HG03175 (cell line): ENCODE measurements around the gene PDS5B.

Experiments
- ATAC-seq: cut with Tn5 transposase; IDR thresholded peaks from one replicate; pipeline ENCODE4 v1.9.1; 2021; ENCODE audit warnings: mild to moderate bottlenecking, moderate library complexity; ENCODE audit not compliant: unreplicated experiment

PDS5B gene

DNA sequence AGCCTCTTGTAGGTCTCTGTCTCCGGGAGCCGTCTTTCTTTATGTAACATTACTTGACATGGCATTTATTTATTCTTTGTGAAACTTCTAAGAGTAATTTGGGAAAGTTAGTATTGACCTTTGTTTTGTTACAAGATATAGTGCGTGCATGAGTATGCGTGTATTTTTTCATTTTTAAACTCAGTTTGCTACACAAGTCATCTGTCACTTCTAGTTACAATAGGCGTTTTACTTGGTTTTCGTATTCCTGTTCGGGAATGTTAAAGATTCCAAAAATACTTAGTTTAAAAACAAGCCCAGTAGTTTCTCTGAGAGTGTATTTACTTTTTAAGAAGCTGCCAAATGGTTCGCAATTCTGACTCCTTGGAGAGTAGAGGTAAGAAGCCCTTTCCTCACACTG is 3.2 kb downstream of the PDS5B start:
- ATAC-seq: no peak

DNA sequence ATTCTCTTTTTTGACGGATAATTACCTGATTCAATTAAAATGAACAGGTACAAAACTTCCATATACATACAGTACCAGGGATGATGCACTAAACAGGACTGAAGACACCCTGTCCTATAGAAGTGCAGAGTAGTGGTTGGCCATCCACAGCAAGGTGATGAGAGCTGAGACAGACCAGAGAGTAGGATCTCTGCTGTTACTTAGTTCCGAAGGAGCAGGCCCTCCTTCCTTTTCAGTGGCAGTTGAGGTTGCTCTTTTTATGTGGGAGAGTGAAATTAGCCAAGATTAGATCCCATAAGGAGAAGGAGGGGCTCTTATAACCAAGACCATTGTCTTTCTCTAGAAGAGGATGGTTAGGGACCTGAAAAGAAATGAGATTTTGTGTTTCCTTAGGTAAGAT is 4.0 kb downstream of the PDS5B start:
- no peak for ATAC-seq

DNA sequence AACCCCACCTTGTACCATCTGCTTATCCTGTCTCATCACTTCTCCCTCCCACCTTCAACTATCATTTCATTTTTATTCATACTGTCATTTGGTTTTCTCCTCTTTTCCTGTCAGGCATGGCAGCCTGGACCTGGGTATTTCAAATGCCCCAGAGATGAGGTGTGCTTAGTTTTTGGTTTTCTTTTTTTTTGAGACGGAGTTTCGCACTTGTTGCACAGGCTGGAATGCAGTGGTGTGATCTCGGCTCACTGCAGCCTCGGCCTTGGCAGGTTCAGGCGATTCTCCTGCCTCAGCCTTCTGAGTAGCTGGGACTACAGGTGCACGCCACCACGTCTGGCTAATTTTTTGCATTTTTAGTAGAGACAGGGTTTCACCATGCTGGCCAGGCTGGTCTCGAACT is 5.8 kb downstream of the PDS5B start:
- no peak for ATAC-seq

DNA sequence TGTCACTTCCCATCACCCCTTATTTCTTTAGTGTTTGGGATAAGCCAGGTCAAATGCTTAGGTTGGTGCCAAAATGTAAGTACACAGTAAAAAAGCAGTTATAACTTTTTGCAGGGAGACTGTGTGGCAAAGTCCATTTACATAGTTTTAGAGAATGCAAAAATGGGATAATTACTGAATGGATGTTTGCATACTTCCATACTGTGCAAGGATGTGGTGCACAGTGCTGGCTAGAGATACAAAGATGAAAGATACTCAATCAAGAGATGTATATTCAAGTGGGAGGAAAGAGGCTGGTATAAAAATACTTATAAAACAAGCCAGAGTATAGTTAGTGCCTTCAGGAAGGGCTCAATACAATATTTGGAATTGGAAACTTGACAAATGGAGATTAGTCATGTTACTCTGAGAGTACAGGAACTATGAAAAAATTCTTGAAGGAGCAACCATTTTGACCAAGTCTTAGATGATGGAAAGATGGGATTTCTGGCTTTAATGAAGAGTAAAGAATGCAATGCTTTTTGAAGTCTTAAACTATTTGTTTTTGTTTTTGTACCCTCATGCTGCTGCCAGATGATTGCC is 8.0 kb downstream of the PDS5B start:
- ATAC-seq: no peak

DNA sequence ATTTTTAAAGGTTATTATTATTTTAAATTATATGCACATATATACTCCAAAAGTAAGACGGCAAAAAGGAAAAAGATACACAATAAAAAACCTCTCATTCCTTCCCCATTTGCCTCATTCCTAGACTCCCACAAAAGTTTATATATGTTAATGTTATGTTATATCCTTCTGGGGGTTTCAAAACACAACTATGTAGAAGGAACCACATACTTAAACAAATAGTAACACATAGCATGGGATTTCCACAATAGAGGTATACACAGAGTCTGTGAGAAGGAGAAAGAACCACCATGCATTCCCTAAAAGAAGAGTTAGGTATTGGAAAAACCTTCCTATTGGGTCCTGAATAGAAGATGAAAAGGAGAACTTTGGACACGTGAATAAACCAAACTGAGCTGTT is 9.1 kb downstream of the PDS5B start:
- ATAC-seq: no peak

DNA sequence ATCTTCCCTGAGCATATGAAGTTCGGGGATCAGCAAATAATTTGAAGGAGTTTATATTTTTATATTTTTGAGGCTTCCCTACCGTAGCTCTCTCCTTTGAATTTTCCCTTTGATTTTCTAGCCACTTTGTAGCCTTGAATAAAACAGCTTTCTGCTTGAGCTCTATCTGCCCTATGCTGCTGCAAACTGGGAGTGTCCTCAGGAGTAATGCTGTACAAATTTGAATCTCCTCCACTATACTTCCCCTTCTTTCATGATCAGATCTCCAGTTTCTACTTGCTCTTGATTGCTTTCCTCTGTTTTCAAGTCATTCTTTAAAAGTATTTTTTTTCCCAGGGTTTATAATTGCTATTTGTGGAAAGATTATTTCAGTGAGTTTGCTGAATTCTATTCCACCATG is 14.6 kb downstream of the PDS5B start:
- no peak for ATAC-seq

DNA sequence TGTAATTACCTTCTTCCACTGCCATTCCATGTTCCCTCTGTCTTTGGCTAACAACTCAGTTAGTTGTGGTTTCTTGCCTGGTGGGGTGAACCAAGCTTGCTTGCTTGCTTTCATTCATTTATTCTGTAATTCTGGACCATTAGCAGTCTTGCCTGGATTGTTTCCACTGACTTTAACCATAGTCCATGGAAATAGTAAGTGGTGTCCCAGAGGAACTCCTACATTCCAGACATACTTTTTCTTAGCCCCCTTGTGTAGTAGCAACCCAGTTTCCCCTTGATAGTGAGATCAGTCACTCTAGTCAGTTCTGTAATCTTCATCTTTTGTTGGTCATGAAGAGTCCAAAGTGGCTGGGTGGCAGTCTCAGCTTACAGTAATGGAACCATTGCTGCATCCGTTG is 23.2 kb downstream of the PDS5B start:
- no peak for ATAC-seq

DNA sequence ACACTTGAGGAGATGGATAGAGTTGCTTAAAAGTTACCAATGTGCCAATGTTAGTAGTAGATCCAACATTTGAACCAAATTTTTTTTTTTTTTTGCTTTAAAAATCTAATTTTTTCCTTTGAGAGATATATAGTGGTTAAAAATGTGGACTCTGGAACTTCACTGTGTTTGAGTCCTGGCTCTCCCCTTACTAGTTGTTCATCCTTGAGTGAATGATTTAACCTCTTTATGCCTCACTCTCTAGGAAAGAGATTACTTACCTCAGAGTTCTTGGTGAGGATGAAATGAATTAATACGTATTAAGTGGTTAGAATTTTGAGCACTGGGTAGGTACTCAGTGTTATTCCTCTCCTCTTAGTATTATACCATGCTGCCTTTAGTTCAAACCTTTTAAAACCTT is 24.3 kb downstream of the PDS5B start:
- no peak for ATAC-seq

DNA sequence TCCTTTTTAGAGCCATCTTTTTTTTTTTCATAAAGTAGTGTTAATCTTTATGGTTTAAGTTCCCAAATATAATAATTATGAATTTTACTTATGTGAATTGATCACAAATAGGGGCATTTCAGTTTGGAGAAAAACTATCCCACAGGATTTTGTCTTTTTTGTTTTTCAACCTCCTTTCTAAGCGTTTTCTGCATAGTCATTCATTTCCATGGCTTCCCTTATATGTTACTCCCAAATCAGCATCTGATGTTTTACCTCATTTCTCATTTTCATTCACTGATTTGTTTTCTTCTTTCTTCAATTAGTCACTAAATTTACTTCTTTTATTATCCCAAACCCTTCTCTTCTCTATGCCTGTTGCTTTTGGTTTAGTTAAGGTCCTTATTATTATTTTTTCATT is 24.7 kb downstream of the PDS5B start:
- ATAC-seq: no peak

DNA sequence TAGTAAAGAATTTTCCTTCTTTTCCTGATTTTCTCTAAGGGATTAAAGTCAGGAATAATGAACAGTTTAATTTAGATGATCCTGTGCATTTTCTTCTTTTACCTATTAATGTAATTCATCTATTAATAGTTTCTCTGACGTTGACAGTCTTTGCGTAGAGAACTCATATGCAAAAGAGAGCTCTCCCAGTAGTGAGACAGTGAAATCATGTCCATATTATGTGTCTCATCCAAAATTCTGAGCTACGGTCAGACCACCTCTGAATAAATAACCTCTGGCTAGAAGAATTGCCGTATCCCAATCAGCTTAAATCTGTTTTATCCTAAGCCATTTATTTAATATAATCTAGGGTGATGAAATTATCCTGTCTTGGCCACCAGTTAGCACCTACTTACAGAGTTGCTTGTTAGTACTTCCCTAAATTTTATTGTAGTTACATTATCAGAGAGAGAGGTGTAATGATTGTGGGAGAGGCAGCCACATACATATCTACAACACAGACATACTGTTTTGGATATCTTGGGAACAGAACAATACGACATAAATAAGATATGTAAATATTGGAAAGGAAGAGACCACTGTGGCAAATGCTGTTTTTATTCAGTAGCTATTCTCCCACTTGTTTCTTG is 30.7 kb downstream of the PDS5B start:
- ATAC-seq: no peak

DNA sequence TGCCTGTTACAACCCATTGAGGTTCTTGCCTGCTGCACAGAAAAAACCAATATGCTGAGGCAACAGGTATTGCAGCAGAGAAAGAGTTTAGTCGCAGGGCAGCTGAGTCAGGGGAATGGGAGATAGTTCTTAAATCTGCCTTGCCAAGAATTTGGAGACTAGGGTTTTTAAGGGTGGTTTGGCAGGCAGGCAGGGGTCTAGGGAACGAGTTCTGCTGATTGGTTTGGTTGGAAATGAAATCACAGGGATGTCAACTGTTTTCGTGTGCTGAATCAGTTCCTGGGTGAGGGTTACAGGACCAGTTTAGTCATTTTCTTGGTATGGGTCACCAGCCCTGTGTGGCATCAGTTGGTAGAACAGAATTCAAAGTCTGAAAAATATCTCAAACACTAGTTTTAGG is 36.6 kb downstream of the PDS5B start:
- no peak for ATAC-seq

DNA sequence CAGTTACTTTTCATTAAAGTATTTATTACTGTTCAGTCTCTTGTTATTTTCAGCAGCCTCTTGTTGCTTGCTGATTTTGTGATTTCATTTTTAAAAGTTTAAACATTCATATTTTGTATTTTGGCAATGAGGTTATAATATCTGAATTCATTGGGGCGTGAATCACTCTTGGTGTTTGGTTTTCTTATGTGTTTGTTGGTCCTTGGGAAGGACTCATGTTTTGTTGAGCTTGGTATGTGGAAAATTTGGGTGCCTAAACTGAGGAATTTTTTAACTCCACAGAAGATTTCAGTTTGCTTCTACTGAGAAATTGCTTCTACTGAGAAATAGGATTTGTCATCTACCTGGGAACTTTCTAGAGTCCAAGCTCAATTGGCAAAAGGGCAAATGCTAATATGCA is 38.2 kb downstream of the PDS5B start:
- no peak for ATAC-seq

DNA sequence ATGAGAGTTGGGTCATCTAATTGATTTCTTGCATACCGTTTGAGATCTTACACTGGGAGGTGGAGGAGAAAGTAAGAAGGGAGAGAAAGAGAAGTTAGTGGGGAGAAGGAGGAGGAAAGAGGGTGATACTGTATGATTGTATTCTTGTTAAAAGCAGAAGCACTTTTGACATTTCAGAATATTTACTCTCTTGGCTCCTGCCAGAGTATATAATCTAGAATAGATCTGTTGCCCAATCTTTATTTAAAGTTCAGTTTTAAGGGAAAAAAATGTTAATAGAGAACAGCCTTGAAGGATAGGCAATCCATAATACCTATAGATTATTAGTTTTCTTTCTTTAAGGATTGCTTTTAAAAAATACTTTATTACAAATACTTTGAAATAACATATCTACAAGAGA is 41.5 kb downstream of the PDS5B start:
- ATAC-seq: no peak

DNA sequence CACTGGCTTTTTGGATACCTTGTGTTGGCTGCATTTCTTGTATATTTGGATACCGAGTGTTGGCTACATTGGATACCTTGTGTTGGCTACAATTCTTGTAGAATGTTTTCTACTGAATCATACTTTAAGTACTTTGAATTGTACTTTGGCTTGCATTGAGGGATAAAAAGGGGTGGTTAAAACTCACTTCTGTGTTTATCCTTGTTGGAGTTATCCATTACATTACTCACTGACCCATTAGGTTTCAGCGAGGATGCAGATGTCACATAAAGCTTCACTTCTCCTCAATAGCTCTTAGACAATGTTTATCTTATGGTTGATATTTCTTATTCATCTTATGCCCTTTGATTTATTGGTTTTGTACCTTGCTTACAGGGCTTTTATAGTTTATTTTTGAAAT is 43.1 kb downstream of the PDS5B start:
- ATAC-seq: no peak

DNA sequence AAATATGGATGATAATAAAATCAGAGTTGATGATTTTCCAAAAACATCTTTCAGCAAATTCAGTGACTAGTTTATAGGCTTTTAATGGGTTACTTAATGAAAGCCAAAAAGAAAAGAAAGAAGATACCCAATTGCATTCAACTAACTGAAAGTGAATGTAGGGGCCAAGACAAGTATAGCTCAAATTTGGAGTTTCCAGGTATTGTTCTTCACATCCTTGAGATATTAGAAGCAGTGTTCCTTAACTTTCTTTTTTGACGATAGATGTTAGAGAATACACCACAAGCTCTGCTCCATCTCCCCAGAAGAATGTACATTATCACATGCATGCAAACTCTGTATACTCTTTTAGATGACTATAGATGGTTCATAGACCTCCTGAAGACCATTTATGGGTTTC is 43.6 kb downstream of the PDS5B start:
- no peak for ATAC-seq

DNA sequence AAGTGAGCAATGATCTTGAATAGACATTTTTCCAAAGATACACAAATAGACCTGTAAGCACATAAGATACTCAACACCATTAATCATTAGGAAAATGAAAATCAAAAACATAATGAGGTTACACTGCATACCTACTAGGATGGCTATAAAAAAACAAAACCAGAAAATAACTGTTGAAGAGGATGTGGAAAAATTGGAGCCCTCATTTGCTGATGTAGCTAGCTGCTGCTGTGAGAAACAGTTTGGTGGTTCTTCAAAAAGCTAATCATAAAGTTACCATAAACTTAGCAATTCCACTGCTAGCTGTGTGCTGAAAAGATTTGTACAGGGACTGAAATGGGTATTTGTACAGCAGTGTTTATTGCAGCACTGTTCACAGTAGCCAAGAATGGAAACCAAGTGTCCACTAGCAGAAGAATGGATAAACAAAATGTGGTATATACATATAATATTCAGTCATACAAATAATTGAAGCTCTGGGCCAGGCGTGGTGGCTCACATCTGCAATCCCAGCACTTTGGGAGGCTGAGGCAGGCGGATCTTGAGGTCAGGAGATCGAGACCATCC is 46.2 kb downstream of the PDS5B start:
- ATAC-seq: no peak

DNA sequence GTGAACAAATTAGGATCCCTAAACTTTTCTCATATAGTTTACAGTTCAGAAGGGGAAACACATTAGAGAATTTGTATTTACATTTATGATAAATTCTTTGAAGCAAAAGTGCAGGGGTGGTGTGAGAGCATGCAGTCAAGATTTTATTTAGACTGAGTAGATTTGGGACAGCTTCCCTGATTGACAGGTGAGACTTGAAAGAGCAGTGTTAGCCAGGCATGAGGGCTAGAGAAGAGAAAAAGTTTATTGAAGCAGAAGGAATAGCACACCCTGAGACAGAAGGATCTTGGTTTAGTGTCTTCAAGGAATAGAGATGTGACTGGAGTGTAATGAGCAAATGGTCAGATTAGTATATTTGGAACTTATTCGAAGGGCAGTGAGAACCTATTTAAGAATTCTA is 50.5 kb downstream of the PDS5B start:
- no peak for ATAC-seq

DNA sequence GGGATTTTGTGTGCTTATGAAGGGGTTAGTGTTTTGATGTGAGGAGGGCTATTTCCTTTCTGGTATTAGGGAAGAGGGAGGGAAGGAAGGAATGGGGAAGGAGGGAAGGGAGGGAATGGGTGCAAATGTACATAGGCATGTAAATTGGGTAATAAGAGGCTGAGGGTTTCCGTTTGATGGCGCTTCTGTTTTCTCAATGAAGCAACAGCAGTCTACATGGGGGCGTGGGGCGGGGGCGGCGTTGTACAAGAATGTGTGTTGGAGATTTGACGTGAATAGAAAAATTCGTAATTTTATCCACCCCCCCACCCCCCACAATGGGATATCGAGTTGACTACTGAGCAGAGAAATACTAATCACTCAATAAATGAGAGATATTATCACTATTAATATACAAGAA is 52.5 kb downstream of the PDS5B start:
- no peak for ATAC-seq

DNA sequence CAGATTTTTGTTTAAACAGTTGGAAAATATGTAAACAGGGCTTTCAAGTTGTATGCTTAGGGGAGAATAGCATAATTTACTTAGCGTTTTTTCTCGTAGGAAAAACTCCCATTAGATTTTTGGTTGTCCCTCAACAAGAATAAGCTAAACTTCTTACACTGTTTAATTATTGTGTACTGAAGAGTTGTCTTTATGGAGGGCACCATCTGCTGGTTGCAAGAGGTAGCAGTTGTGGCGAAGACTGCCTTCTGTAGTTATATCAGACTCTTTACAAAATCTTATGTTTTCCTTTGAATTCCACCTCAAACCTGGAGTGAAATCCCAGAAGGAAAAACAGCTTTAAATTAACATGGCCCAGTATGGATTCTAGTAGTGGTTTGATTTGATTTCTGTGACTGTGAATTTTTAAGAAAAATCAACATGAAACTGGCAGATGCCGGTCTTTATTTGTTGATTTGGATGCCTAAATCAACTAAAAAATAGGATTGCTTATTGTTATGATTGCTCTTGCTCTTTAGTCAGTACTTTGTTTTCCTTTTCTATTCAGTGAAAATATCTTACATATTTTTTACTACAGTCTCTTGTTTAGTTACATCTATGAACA is 53.4 kb downstream of the PDS5B start:
- no peak for ATAC-seq

DNA sequence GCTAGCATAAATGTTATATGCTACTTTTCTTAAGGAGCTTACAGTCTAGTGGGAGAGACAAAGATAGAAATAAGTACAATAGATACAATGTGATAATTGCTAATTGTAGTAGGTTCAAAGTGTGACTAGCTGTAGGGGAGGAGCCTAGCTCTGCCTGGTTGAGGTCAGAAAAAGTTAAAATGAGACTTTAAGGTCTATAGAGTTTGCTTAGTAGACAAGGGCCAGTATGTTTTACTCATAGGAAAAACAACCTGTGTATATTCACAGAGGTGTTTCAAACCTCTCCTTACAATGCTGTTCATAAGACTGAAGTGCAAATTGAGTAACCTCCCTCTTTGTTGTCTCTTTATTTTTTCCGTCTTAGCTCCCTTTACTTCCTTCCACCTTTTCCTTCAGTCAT is 56.1 kb downstream of the PDS5B start:
- no peak for ATAC-seq

DNA sequence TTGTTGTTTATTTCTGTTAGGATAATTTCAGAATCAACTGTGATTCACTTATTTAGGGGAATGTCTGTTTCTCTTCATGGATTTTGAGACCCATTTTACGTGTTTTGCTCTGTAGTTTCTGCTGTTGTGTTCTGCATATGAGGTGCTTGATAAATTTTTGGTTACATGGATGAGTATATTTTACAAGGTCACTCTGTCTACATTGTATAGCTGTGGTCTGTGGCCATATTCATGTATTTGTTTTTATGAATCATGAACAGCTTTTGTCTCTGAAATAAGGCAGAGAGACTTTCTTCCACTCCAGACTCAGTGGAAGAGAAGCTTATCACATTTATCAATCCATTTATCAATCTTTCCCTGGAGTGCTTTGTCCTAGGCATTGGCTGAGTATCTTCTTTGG is 56.6 kb downstream of the PDS5B start:
- ATAC-seq: no peak

DNA sequence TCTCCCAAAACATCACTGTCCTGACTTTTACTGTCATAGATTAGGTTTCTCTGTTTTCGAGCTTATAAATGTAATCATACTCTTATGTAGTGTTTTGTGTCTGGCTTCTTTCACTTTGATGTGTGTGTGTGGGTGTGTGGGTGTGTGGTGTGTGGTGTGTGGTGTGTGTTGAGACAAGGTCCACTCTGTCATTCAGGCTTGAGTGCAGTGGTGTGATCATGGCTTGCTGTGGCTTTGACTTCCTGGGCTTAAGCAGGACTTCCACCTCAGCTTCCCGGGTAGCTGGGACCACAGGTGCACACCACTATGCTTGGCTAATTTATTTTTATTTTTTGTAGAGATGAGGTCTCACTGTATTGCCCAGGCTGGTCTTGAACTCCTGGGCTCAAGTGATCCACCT is 59.6 kb downstream of the PDS5B start:
- ATAC-seq: no peak

DNA sequence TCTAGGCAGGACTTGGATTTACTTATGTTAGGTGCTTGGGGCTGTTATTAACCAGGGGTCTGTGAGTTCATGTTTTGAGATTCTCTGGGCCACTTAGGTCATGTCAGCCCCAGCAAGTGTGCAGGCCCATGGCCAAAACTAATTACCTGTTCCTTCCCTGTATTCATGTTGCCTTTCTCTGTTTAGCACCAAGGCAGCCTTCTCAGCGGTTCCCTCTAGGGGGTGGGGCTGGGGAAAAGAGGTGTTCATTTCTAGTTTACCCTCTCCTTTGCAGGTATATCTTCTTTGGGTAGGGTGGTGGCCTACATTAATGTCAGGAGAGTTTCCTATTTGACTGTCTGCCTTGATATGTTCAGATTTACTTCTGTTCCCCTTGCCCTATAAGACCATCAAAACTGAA is 61.7 kb downstream of the PDS5B start:
- ATAC-seq: no peak
